Fibroblast of villous mesenchyme (primary cell): ENCODE results near the gene DNAJA4. TPM values are rescaled to one million over a fixed set of nuclear protein-coding genes. Genes with fewer than 3 reads are reported as not detected.
A peak's percentile ranks its signal among the peaks of the same experiment; 100 is the strongest.

Experiments
- DNase-seq: peaks from one replicate; pipeline ENCODE4 v3.0.0-alpha.2; 2010; ENCODE audit warnings: low read depth
- H3K4me3 ChIP-seq: 2 replicates; pipeline ENCODE4 v1.5.1; 2011; ENCODE audit warnings: low read depth, mild to moderate bottlenecking, low read length
- total RNA-seq: library from RNA; depleted of rRNA; stranded (reverse); fragments of >200 nt; gene quantifications from 2 replicates; pipeline ENCODE4 v1.2.3, GENCODE V29; 2012
- TF ChIP-seq, protein P1 (sequence below): IDR thresholded peaks from 2 replicates; pipeline ENCODE4 v1.5.1; 2012; ENCODE audit warnings: low read depth, mild to moderate bottlenecking, low read length; ENCODE audit not compliant: insufficient read depth

DNAJA4 gene
- total RNA-seq, 1 donor: 4.3 TPM

DNA sequence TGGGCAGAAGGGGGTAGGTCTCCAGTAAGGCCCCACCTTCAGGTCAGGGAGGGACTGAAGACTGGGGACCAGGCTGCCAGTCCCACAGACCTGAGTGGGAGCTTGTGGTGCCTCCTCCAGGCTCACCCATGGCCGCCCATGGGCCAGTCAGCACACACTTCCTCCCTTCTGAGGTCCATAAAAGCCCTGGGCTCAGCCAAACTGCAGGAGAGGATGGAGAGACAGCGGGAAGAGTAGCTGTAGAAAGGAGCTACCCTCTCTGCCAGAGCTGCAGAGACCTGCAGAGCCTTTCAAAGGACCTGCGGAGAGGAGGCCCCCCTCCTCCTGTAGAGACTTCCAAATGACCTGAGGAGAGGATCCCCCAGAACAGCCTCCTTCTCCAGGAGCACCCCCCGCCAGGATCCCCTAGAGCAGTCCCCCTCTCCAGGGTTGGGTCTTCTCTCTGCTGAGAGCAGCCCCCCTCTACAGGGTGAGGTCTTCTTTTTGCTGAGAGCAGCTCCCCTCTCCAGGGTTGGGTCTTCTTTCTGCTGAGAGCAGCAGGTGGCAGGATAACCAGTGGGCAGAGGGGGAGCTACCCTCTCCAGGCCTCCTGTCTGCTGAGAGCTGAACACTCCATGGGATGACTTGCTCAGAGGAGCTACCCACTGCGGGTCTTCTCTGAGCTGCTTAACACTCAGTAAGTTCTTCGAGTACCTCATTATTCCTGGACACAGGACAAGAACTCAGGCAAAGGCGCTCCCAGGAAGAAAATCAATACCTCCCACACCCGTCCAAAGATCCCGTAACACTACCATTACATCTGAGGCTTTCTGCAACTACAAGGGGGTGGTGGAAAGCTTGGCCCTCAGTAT lies 40.1 kb downstream of the DNAJA4 start:
- no peak overlapping the region for H3K4me3 ChIP-seq
- TF ChIP-seq, protein P1, sequence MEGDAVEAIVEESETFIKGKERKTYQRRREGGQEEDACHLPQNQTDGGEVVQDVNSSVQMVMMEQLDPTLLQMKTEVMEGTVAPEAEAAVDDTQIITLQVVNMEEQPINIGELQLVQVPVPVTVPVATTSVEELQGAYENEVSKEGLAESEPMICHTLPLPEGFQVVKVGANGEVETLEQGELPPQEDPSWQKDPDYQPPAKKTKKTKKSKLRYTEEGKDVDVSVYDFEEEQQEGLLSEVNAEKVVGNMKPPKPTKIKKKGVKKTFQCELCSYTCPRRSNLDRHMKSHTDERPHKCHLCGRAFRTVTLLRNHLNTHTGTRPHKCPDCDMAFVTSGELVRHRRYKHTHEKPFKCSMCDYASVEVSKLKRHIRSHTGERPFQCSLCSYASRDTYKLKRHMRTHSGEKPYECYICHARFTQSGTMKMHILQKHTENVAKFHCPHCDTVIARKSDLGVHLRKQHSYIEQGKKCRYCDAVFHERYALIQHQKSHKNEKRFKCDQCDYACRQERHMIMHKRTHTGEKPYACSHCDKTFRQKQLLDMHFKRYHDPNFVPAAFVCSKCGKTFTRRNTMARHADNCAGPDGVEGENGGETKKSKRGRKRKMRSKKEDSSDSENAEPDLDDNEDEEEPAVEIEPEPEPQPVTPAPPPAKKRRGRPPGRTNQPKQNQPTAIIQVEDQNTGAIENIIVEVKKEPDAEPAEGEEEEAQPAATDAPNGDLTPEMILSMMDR: no peak
- no peak for DNase-seq

DNA sequence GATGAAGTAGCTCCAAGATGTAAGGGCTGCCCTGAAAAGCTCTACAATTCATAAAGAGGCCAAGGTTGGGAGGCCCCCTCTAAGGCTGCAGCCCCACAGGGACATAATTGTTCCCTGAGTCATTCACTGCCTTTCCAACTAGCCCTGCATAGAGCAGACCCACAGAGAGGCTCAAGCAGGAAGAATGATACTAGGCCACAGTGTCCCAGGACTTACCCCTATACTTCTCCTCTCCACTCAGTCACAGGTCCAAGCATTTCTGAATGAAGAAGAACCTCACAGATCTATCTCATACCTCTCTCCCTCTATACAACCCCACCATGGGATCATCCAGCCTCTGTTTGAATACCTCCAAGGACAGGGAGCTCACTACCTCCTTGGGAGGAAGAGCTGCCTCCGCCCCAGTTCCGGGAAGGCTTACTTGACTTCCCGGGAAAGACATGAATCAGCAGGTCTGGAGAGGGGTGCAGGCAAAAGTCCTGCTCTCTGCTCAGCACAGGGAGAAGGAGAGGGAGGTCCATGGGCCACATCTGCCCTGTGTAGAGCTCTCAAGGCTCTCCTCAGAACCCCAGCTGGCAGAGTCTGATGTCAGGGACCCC lies 41.9 kb downstream of the DNAJA4 start:
- H3K4me3 ChIP-seq: no peak overlapping the region
- DNase-seq: peak; percentile 20

DNA sequence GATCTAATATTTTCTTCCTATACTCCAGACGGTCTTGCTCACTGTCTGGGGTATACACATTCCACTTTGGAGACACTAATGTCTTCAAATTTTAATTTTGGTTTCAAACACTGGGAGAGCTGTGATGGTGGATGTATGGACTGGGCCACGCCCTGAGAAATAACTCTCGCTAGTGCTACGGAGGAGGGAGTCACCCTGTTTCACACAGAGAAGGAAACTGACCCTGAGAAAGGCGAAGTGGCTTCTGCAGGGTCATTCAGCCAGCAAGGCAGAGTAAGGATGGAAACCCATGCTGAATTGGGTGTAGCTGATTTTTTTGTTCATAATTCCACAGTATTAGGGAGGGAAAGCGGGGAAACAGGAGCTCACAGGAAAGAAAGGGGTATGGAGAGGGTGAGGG lies 43.6 kb downstream of the DNAJA4 start:
- no peak for DNase-seq
- TF ChIP-seq, protein P1: no peak

More for the DNA sequence above, 41.9 kb downstream of the DNAJA4 start:
- TF ChIP-seq, protein P1: no peak

DNA sequence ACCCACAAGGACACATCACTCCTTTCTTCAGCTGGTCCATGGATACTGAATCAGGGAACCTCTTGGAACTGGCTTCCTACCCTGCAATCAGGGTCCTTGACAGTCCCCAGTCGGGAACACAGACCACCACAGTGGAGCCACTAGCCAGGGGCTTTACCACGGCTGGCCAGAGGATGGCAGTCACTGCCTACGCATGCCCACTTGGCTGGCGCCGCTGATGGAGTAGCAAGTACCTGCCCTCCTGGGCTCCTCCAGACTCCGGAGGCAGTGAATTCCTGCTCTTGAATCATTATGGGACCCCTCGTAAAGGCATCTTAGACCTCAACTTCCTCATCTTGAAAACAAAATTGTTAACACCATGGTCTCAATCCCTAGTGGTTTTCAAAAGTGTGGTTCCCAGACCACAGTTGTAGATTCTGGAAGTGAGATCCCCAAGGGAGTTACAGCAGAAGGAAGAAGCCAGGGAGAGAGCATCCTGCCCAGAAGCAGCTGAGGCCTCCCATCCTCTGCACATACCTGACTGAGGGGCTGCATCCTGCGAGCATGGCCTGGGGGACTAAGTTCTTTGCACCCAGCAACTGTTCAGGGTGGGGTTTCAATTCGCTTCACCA lies 44.2 kb downstream of the DNAJA4 start:
- TF ChIP-seq, protein P1: peak; percentile 94
- peak; percentile 57 for DNase-seq
- H3K4me3 ChIP-seq: no peak overlapping the region

More for the DNA sequence above, 43.6 kb downstream of the DNAJA4 start:
- no peak overlapping the region for H3K4me3 ChIP-seq

DNA sequence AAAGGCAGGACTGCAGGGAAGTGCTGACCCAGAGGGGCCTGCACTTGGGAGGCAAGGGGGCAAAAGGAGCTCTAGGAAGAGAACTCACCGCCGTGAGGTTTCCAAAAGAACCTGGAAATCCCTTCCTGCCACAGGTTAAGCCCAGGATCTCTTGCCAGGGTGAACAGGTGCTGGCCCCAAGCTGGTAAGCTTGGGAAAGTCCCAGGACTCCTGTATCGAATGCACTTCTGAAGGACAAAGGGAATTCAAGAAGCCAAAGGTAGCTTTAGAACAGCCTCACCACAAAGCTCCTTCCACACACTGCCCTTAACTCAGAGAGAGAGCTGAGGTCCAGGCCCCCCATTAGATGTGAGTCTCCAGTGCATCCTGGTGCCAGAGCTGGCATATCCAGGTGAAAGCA lies 46.9 kb downstream of the DNAJA4 start:
- TF ChIP-seq, protein P1: no peak
- no peak for DNase-seq
- no peak overlapping the region for H3K4me3 ChIP-seq

DNA sequence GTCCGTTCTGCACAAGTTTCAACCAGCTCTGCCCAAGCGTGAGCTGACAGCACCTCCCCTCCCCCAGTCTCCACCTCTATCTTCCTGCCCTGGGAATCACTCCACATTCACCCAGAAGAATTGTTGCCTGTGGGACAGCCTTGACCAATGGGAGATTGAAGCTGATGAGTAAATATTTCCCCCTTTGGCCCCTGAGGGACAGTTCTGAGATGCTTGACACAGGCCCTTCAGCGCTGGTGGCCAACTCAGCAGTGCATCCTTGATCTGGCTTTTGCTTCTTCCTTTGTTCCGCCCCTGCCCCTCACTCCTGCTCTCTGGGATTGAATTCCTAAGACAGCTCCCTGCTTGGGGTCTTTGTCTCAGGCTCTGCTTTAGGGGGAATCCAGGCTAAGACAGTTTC lies 48.2 kb downstream of the DNAJA4 start:
- TF ChIP-seq, protein P1: no peak
- no peak for DNase-seq

More for the DNA sequence above, 48.2 kb downstream of the DNAJA4 start:
- no peak overlapping the region for H3K4me3 ChIP-seq
